Stimulated activated CD8-positive, alpha-beta memory T cell treated with anti-CD3 and anti-CD28 coated beads, Interleukin-4, amount 100 ng/mL, for 24 hours (primary cell): Measurements from ENCODE around the gene CCDC59.
"Not testable (repeated sequence)": the region's sequence is repeated elsewhere in the genome, so short reads cannot be mapped to it uniquely, and the experiment has no call there.

ENCODE experiments used
- DNase-seq: peaks from one replicate; pipeline ENCODE4 v3.0.0-alpha.2; 2020; ENCODE audit warnings: low read depth

Gene CCDC59

GRCh38 chr12:82358200-82359114, at the start of gene CCDC59, which contains the start of gene METTL25:
CCDC59 (minus strand) TSS chr12:82358387; CDS start chr12:82358376, 11 bp downstream.
METTL25 (plus strand) TSS chr12:82358529; CDS start chr12:82358566, 37 bp downstream.
- DNase-seq, result peak; percentile 96

DNA sequence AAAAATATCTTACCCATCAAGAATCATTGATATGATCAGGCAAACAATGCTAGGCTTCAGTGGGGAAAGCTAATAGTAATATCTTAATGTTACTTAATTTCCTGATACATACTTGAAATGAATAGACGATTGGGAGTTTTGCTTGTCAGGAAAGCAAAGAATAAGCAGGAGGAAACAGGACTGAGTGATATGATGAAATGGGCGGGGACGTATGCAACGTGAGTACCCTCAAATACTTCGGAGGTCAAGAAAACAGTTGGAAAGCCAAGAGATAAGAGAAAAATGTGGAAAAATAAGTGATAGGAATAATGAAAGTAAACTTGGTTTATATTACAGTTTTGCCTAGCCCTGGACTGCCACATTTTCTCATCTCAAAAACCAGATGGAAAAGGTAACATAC, 49.3 kb upstream of the CCDC59 start:
- DNase-seq, result no peak

DNA sequence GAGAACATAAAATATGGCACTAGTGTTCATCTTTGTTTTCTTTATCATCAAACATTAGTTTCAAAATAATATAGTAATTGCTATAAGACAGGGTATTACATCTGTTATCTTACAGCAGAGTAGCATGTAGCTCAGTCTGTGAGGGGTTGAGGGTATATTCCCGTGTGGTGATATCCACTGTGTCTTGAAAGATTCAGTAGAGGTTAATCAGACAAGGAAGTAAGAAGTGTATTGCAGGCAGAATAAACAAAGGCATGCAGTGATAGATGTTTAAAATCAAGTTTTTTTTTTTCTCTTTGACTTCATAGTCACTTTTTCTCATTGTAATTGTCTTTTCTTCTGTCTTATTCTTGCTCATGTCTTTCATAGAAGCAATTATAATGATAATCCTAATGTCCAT, 48.5 kb upstream of the CCDC59 start:
- no peak for DNase-seq

- DNase-seq, result no peak
These were observed 42.6 kb upstream of the CCDC59 start for GRCh38 chr12:82400819-82401218.

GRCh38 chr12:82398879-82399278, 40.7 kb upstream of the CCDC59 start:
- DNase-seq, result no peak

DNA sequence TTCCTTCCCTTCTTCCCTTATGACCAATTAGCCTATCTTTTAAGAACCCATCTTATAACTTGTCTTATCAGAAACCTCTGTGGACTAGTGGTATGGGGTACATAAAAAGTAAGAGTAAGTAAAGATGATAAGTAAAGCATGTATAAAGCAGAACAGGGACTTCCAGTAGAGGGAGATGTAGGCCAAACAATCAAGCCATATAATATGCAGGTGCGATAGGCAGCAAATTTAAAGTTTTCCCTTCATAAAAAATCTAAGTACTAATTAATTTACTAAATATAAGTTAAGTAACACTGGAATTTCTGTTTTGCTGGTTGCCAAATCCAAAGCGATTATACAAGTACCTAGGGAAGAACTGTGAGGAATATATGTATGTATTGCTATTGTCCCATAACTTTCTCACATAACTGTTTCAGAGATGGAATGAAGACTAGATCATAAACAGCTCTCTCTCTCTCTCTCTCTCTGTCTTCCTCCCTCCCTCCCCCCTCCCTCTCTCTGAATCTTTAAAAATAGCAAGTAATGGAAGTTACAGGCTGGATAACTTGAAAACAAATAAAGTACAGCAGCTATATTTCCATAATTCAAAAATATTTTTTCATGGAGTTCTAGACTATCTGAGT, 25.9 kb upstream of the CCDC59 start:
- DNase-seq, result no peak

- no peak for DNase-seq
These were observed 20.8 kb upstream of the CCDC59 start for GRCh38 chr12:82378997-82379396.

DNA sequence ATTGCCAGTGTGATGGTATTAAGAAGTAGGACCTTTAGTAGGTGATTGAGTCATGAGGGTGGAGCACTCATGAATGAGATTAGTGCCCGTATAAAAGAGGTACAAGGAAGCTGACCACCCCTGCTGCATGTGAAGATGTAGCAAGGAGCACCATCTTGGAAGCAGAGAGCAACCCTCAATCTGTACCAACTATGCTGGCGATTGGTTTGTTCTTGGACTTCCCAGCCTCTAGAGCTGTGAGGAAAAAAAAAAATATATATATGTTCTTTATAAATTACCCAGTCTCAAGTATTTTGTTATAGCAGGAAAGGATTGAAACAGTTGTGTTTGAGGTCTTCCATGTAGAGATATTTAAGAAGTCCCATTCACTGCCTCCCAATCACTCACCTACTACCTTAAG, 17.0 kb upstream of the CCDC59 start:
- DNase-seq, result no peak

GRCh38 chr12:82366197-82366596, 8.0 kb upstream of the CCDC59 start:
- no peak for DNase-seq

DNA sequence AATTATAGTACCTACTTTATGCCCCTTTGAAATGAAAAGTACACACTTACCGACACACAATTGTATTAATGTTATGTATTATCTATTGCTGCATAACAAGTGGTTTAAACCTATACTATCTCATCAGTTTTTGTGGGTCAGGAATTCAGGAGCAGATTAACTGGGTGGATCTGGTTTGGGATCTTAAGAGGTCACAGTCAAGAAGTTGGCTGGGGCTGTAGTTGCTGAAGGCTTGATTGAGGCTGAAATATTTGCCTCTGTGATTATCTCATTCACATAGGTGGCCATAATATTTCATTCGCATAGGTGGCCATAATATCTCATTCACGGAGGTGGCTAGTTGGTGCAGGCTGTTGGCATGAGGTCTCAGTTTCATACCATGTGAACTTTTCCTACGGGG, 5.8 kb upstream of the CCDC59 start:
- no peak for DNase-seq

- no peak for DNase-seq
These were observed 3.3 kb upstream of the CCDC59 start for GRCh38 chr12:82361461-82361915.

DNA sequence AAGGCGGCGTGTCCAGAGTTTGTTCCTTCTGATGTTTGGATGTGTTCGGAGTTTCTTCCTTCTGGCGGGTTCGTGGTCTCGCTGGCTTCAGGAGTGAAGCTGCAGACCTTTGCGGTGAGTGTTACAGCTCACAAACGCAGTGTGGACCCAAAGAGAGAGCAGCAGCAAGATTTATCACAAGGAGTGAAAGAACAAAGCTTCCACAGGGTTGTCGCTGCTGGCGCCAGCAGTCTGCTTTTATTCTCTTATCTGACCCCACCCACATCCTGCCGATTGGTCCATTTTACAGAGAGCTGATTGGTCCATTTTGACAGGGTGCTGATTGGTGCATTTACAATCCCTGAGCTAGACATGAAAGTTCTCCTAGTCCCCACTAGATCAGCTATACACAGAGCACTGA, 2.6 kb upstream of the CCDC59 start:
- DNase-seq, result not testable (repeated sequence)

GRCh38 chr12:82359115-82359478, 910 bp upstream of the CCDC59 start:
- DNase-seq, result no peak

DNA sequence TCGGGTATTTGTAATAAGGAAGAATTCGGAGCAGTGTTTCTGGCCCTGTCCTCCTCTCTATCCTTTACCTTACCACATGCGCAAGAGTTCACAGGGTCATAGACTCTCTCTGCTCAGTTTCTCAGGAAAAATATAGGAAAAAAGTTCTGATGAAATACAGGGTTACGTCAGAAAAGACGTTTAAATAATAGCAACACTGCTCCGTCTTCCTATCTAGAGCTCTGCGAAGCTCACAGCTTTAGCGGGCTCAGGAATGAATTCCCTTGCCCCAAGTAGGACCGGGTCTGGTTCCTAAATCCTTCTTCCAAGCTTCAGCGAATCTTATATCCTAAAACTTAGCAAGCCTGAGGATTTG, 365 bp downstream of the CCDC59 start:
- no peak for DNase-seq

GRCh38 chr12:82357340-82357739, 847 bp downstream of the CCDC59 start:
- DNase-seq, result no peak

- DNase-seq, result no peak
These were observed 6.8 kb downstream of the CCDC59 start for GRCh38 chr12:82351390-82351789.

DNA sequence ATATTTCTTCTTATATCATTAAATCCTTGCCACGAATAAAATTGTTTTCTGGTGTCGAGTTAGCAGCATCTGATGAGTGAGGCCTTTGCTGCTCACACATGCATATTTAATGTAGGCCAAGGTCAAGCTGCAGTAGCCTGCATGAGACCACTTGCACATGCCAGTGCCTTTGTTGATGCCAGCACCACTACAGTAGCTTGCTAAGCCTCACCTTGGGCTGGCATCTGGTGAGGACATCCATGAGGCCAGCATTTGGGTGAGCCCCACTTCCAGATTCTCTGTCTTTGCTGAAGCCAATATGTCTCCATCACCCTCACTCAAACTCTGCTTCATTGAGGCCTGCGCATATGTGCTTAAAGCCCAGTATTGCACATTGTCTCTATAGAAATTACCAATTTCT, 8.0 kb downstream of the CCDC59 start:
- DNase-seq, result no peak

DNA sequence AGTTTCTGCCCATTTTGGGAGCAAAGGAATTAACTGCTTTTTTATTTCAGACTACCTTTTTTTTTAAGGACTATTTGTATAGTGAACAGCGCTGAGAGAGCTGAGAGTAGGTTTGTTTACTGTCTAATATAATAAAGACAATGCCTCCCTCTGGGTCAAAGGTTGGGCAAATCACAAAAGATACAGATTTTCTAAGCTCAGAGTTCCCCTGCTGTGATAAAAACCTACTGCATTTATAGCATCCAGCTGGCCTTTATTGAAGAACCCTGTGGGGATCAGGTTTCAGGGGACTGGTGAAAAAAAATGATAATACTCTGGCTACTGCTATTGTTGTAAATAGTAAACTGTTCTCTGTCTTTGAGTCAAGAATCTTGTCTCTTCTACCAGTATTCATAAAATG, 28.7 kb downstream of the CCDC59 start:
- DNase-seq, result no peak

- no peak for DNase-seq
These were observed 30.3 kb downstream of the CCDC59 start for GRCh38 chr12:82327861-82328260.

GRCh38 chr12:82326905-82327503, 31.2 kb downstream of the CCDC59 start:
- no peak for DNase-seq

DNA sequence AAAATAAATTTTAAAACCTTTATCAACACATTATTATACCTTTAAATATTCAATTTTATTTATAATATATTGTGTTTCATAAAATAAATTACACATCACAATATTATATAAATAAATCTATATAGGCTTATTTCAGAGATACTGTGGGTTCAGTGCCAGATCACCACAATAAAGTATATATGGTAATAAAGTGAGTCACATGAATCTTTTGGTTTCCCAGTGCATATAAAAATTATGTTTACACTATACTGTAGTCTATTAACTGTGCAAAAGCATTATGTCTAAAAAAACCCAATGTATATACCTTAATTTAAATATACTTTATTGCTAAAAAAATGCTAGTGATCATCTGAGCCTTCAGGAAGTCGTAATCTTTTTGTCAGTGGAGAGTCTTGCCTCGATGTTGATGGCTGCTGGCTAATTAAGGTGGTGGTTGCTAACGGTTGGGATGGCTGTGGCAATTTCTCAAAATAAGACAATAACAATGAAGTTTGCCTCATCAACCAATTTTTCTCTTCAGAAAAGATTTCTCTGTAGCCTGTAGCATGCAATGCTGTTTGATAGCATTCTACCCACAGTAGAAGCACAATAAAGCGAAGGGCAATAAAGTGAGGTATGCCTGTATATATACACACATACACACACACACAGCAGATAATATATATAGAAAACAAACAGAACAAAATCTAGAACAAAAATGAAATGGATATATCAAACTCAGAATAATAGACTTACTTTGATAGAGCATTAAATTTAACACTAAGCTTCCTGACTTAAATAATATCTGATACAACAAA, 32.4 kb downstream of the CCDC59 start:
- DNase-seq, result no peak

DNA sequence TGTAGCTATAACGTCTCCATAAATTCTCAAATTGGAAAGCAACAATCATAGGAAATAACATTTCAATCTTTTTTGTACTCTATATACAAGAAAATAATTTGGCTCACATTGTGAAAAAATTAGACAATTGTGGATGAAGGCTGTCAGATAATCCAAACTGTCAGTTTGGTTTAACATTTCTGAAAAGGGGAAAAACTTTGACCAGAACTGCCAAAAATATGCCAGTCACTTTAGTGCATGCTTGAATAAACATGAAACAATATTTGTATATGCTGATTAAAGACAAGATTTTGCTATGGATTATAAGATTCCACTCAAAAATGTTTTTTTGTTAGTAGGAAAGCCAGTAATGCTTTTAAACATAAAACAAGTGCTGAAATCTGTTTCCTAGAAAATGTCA, 38.9 kb downstream of the CCDC59 start:
- no peak for DNase-seq
